ENCODE data around the gene EGR2.

EGR2 gene

DNA sequence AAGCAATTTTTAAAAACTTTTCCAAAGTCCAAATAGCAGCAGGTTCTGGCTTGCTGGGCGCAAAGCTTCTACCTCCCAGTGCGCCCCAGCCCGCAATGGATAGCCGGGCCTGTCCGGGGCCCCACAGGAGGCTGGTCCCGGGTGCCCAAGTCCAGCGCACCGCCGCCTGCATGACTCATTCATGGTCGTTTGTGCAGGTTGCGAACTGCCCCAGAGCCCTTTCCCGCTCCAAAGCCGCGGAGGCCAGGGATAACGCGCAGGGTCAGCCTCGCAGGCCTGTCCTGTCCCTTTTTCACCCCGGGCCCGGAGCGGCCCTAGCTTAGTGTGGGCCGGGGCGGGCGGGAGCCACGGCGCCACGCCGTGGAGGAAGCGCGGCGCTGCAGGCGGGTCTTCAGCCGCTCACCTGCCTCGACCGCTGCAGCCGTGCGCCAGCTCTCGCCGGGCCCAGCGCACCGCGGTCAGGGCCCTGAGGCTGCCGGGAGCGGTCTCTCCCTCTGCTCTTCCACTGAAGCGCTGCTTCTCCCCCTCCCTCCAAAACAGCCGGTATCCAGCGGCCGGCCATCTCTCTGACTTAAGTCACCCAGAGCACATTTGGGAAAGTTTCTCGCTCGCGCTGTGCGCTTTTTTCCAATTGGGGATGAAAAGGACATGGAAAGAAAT is 1.7 kb upstream of the EGR2 start:
- Histone ChIP-seq H3K9me3 (ENCODE audit: low read length) (no peaks in the 10 kb centered on the region), H3K36me3 (ENCODE audit: insufficient read depth, low read length) (no peaks in the 10 kb centered on the region), H3K4me3 (ENCODE audit: low read depth in 1 of 2, low read length in 2 of 2) (peak overlapping the region; percentile 90 to 93), H3K4me1 (ENCODE audit: insufficient read depth, low read length) (peaks cover 13% of the 10 kb centered on the region), H3K9ac (ENCODE audit: low read length) (peak overlapping the region; percentile 80), H3K27ac (ENCODE audit: low read depth, low read length) (peak overlapping the region; percentile 64), H3K27me3 (ENCODE audit: control insufficient read depth in 1 of 2, insufficient read depth in 2 of 2, low read length in 2 of 2) (peaks cover 22 to 42% of the 10 kb centered on the region in 2 donors)

DNA sequence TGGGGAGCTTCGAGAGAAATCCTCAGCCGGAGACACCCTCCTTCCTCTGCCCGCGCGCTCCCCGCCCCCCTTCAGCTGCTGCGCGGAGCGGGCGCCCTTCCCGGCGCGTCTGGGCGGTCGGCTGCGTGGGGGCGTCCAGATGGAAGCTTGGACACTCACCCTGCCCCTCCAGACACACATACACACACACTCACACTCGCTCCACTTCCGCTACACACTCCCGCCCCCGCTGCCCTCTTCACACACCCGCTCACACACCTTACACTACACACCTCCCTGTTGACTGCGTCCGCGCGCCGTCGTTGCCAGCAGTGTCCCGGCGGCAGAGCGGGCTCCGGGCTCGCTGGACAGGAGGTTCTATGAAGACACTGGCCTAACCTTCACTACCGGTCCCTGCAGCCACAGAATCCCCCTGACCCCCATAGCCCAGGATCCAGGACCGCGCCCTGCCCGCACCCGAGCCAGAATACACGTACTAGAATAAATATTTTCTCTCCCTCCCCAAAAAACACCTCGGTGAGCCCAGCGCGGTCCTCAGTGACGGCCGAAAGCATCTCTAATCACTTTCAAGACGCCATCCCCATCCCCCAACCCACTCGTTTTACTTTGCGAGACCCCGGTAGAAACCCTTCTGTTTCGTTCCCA is 1.1 kb upstream of the EGR2 start:
- Histone ChIP-seq H3K4me1 (ENCODE audit: insufficient read depth, low read length) (peaks cover 13% of the 10 kb centered on the region), H3K27ac (ENCODE audit: low read depth, low read length) (peak overlapping the region; percentile 64), H3K9me3 (ENCODE audit: low read length) (no peaks in the 10 kb centered on the region), H3K36me3 (ENCODE audit: insufficient read depth, low read length) (no peaks in the 10 kb centered on the region), H3K4me3 (ENCODE audit: low read depth in 1 of 2, low read length in 2 of 2) (peak overlapping the region; percentile 90 to 93), H3K27me3 (ENCODE audit: control insufficient read depth in 1 of 2, insufficient read depth in 2 of 2, low read length in 2 of 2) (peaks cover 22 to 42% of the 10 kb centered on the region in 2 donors), H3K9ac (ENCODE audit: low read length) (peak overlapping the region; percentile 80)

DNA sequence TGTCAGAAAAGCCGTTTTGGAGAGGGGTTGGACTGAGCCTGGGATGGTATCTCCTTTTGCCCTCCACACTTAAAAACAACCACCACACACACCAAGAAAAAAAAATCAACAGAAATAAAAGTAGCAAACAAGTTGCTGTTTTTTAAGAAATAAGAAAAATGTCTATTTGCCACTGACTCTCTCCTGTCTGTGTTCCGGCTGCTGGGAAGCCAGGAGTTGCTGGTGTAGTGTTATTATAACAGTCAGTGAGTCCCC is 163 bp downstream of the EGR2 start:
- peak overlapping the region; percentile 90 to 93 for H3K4me3 ChIP-seq (ENCODE audit: low read depth in 1 of 2, low read length in 2 of 2)
- H3K9me3 ChIP-seq (ENCODE audit: low read length): no peaks in the 10 kb centered on the region
- H3K27ac ChIP-seq (ENCODE audit: low read depth, low read length): peak overlapping the region; percentile 64
- peaks cover 22 to 42% of the 10 kb centered on the region in 2 donors for H3K27me3 ChIP-seq (ENCODE audit: control insufficient read depth in 1 of 2, insufficient read depth in 2 of 2, low read length in 2 of 2)
- H3K9ac ChIP-seq (ENCODE audit: low read length): no peak overlapping the region
- H3K4me1 ChIP-seq (ENCODE audit: insufficient read depth, low read length): peaks cover 13% of the 10 kb centered on the region
- H3K36me3 ChIP-seq (ENCODE audit: insufficient read depth, low read length): no peaks in the 10 kb centered on the region

DNA sequence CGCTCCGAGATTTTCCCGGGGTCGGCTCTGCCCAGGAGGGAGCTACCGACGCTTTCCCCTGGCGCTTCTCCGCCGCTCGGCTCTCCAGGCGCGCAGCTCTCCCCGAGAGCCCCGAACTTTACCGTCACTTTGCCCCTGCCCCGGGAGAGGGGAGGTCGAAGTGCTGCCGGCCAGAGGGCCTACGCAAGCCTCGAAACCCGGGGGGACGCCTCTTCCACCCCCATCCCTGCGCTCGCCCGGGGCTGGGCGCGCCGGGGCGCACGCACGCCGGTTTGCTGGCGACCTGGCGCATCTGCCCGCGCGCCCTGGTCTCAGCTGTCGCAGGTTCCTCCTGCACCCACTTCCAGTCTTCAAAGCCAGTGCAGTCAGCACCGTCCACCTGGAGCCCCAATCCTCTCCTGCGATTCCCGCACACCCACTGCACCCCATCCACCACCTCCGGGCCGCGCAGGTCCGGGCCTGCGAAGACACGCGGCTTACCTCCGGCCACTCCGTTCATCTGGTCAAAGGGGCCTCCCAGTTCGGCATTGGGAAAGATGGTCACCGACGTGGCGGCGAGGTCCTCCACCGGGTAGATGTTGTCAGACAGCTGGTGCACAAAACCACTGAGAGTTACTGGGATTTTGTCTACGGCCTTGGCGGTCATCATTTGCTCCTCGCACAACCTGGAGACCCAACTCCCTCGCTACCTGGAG is 638 bp downstream of the EGR2 start:
- Histone ChIP-seq H3K36me3 (ENCODE audit: insufficient read depth, low read length) (no peaks in the 10 kb centered on the region), H3K9me3 (ENCODE audit: low read length) (no peaks in the 10 kb centered on the region), H3K9ac (ENCODE audit: low read length) (no peak overlapping the region), H3K4me3 (ENCODE audit: low read depth in 1 of 2, low read length in 2 of 2) (peak overlapping the region; percentile 90 to 93), H3K27ac (ENCODE audit: low read depth, low read length) (peak overlapping the region; percentile 25), H3K4me1 (ENCODE audit: insufficient read depth, low read length) (peaks cover 13% of the 10 kb centered on the region), H3K27me3 (ENCODE audit: control insufficient read depth in 1 of 2, insufficient read depth in 2 of 2, low read length in 2 of 2) (peaks cover 22 to 42% of the 10 kb centered on the region in 2 donors)

DNA sequence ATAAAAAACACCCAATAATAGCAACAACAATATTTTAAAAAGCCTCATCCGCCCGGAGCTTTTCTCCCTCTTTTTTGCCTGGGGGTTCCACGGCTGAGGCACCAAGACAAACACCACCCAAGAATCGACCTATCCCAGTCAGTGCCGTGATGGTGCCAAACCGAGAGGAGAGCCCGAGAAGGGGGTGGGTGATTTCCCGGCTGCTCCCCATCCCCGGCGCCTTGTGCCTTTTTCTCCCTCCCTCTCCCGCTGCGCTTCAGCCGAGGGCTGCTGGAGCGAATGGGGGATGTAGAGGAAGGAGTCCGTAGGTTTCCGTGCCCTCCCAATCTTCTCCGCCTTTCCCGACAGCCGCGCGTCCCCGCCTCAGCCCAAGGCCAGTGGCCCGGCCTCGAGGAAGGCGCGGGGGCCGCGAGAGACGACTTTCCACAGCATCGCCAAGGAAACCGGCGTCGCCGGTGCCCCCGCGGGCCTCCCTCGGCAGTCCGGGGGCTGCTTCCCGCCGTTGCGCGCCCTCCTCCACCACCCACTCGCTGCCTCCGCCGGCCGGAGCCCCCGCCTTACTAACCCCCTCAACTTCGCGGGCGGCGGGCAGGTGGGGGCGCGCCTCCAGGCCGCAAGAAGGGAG is 1.3 kb downstream of the EGR2 start:
- Histone ChIP-seq H3K27me3 (ENCODE audit: control insufficient read depth in 1 of 2, insufficient read depth in 2 of 2, low read length in 2 of 2) (peaks cover 22 to 42% of the 10 kb centered on the region in 2 donors), H3K9ac (ENCODE audit: low read length) (no peak overlapping the region), H3K36me3 (ENCODE audit: insufficient read depth, low read length) (no peaks in the 10 kb centered on the region), H3K4me3 (ENCODE audit: low read depth in 1 of 2, low read length in 2 of 2) (peak overlapping the region; percentile 90 to 93), H3K4me1 (ENCODE audit: insufficient read depth, low read length) (peaks cover 13% of the 10 kb centered on the region), H3K9me3 (ENCODE audit: low read length) (no peaks in the 10 kb centered on the region), H3K27ac (ENCODE audit: low read depth, low read length) (peak overlapping the region; percentile 25)

DNA sequence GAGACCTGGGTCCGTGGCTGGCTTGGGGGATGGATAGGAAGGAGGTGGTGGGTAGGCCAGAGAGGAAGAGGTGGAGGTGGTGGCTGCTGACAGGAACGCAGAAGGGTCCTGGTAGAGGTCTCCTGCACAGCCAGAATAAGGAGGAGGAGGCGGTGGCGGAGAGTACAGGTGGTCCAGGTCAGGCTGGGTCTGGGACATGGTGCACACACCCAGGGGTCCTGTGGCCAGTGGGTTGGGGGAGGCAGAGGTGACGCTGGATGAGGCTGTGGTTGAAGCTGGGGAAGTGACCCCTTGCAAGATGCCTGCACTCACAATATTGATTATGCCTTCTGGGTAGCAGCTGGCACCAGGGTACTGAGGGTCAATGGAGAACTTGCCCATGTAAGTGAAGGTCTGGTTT is 2.2 kb downstream of the EGR2 start:
- no peak overlapping the region for H3K27ac ChIP-seq (ENCODE audit: low read depth, low read length)
- no peaks in the 10 kb centered on the region for H3K36me3 ChIP-seq (ENCODE audit: insufficient read depth, low read length)
- peaks cover 14 to 35% of the 10 kb centered on the region in 2 donors for H3K27me3 ChIP-seq (ENCODE audit: control insufficient read depth in 1 of 2, insufficient read depth in 2 of 2, low read length in 2 of 2)
- no peak overlapping the region for H3K4me3 ChIP-seq (ENCODE audit: low read depth in 1 of 2, low read length in 2 of 2)
- H3K9me3 ChIP-seq (ENCODE audit: low read length): no peaks in the 10 kb centered on the region
- peaks cover 13% of the 10 kb centered on the region for H3K4me1 ChIP-seq (ENCODE audit: insufficient read depth, low read length)
- H3K9ac ChIP-seq (ENCODE audit: low read length): no peak overlapping the region

DNA sequence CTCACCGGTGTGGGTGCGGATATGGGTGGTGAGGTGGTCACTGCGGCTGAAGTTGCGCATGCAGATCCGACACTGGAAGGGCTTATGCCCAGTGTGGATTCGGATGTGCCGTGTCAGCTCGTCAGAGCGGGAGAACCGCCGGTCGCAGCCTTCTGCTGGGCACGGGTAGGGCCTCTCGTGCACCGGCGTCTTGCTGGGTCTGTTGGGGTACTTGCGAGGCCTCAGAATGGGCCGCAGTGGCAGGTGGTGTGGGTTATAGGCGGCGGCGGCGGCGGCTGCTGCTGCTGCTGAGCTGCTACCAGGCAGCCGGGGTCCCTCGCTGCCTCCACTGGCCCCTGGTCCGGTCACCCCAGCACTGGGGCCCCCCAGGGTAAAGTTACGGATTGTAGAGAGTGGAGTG is 2.7 kb downstream of the EGR2 start:
- Histone ChIP-seq H3K27ac (ENCODE audit: low read depth, low read length) (no peak overlapping the region), H3K36me3 (ENCODE audit: insufficient read depth, low read length) (peaks cover 5% of the 10 kb centered on the region), H3K4me1 (ENCODE audit: insufficient read depth, low read length) (peaks cover 11% of the 10 kb centered on the region), H3K27me3 (ENCODE audit: control insufficient read depth in 1 of 2, insufficient read depth in 2 of 2, low read length in 2 of 2) (peaks cover 13 to 29% of the 10 kb centered on the region in 2 donors), H3K4me3 (ENCODE audit: low read depth in 1 of 2, low read length in 2 of 2) (no peak overlapping the region), H3K9me3 (ENCODE audit: low read length) (no peaks in the 10 kb centered on the region), H3K9ac (ENCODE audit: low read length) (no peak overlapping the region)

DNA sequence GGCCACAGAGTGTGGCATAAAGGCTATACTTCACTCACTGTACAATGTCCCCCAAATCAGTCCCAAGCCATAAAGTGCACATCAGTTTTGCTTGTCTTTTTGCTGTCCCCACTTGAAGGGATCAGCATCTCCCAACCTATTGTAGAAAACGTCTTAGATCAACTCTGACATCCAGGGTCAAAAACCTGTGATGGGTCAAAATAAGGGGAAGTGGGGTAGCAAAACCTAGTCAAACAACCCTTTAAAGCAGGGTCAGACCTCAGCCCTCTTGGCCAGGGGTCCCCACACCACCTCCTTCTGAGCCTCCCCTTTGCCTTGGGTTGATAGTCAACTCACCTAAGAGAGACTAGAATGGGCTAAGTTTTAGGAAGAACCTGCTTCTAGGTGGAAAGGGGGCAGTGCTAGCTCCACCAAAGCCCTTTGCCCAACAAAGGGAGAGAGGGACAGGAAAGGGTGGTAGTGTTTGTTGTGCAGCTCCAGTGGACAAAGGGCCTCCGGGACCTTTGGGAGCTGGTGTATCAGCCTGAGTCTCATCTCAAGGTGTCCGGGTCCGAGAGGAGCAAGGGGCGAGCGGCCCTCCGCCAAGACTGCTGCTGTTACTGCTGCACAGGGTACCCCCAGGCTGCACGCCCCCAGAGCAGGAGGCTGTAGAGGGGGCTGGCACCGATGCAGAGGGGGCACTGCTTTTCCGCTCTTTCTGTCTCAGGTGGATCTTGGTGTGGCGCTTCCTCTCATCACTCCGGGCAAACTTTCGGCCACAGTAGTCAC is 3.3 kb downstream of the EGR2 start:
- H3K9ac ChIP-seq (ENCODE audit: low read length): no peak overlapping the region
- no peaks in the 10 kb centered on the region for H3K9me3 ChIP-seq (ENCODE audit: low read length)
- peaks cover 6% of the 10 kb centered on the region for H3K36me3 ChIP-seq (ENCODE audit: insufficient read depth, low read length)
- peaks cover 13 to 23% of the 10 kb centered on the region in 2 donors for H3K27me3 ChIP-seq (ENCODE audit: control insufficient read depth in 1 of 2, insufficient read depth in 2 of 2, low read length in 2 of 2)
- H3K4me3 ChIP-seq (ENCODE audit: low read depth in 1 of 2, low read length in 2 of 2): no peak overlapping the region
- H3K4me1 ChIP-seq (ENCODE audit: insufficient read depth, low read length): peaks cover 12% of the 10 kb centered on the region
- H3K27ac ChIP-seq (ENCODE audit: low read depth, low read length): no peak overlapping the region

DNA sequence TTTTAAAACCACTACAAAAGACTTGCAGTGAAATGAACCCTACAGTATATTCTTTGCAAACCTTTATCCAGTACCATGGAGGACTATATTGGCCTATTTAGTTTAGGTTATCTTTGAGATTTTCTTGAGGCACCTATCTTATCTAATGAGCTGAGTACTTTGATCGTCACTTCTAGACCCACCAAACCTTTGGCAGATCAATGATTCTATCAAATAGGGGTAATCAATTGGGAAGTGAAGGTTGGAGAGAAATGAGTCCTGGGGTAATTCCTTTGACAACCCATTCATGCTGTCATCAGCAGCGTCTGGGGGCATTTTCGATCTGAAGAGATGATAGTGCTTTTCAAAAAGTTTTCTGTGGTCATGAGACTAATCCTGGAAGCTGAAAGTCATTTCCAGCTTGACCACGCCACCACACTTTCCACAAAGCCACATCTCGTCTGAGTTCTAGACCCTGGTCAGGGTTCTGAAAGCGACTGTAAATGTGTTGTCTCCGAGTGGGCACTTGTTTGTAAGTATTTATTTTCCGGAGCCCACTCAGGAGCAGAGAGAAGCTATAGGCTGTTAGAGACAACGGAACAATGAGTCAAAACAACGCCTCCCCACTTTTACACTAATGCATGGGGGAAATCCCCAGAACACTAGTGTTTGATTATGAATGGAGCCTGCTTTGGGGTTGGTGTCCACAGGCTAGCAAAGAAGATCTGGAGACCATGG is 4.8 kb downstream of the EGR2 start:
- H3K4me3 ChIP-seq (ENCODE audit: low read depth in 1 of 2, low read length in 2 of 2): no peak overlapping the region
- no peak overlapping the region for H3K27ac ChIP-seq (ENCODE audit: low read depth, low read length)
- H3K36me3 ChIP-seq (ENCODE audit: insufficient read depth, low read length): peaks cover 6% of the 10 kb centered on the region
- peaks cover 28% of the 10 kb centered on the region for H3K4me1 ChIP-seq (ENCODE audit: insufficient read depth, low read length)
- no peaks in the 10 kb centered on the region for H3K9me3 ChIP-seq (ENCODE audit: low read length)
- H3K9ac ChIP-seq (ENCODE audit: low read length): no peak overlapping the region
- H3K27me3 ChIP-seq (ENCODE audit: control insufficient read depth in 1 of 2, insufficient read depth in 2 of 2, low read length in 2 of 2): peaks cover 13 to 21% of the 10 kb centered on the region in 2 donors

DNA sequence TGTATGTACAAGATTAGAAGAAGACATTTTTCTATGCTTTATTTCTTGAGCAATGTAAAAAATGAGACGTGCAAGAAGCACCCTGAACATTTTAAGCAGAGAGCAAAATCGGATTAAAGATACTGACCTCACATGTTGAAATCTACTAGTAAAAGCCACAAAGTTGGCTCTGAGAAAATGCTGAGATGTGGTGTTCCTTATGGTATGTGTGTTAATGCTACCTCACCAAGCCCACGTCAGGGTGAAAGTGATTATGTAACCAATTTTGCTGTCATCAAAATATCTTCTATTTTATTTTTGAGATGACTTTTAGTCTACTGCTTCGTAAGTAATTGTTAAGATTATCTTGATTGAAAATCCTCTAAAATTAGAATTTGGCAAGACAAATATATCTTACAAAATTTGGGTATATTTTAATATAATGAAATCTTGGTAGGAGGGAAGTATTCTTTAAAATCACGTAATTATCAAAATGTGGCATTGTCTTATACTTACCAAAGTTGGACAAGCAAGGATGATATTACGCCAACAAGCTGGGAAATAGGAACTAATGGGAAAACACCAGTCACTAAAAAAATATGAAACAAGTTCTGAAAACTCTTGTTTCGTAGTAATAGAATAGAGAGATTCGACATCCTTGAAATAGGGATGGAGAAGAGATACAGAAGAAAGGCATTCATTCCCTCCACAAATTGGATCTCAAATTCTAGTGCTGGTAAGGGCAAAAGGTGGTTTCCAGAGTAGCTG is 5.8 kb downstream of the EGR2 start:
- Histone ChIP-seq H3K36me3 (ENCODE audit: insufficient read depth, low read length) (peaks cover 6% of the 10 kb centered on the region), H3K4me3 (ENCODE audit: low read depth in 1 of 2, low read length in 2 of 2) (no peak overlapping the region), H3K9me3 (ENCODE audit: low read length) (no peaks in the 10 kb centered on the region), H3K4me1 (ENCODE audit: insufficient read depth, low read length) (peaks cover 26% of the 10 kb centered on the region), H3K9ac (ENCODE audit: low read length) (no peak overlapping the region), H3K27me3 (ENCODE audit: control insufficient read depth in 1 of 2, insufficient read depth in 2 of 2, low read length in 2 of 2) (peaks cover 7 to 16% of the 10 kb centered on the region in 2 donors), H3K27ac (ENCODE audit: low read depth, low read length) (no peak overlapping the region)
